Central memory CD8-positive, alpha-beta T cell (primary cell): ENCODE data around the gene TGM4.
A peak's percentile ranks its signal among the peaks of the same experiment; 100 is the strongest.

Source experiments
- ATAC-seq: fragments of 150-1000 bp; cut with Tn5 transposase; replicated peaks from 2 replicates; pipeline ENCODE4 v1.10.0; 2022; ENCODE audit warnings: mild to moderate bottlenecking, moderate FRiP score, moderate number of reproducible peaks; ENCODE audit not compliant: poor library complexity, severe bottlenecking; ENCODE audit errors: extremely low read depth
- DNase-seq, 2 donors: peaks; one replicate each; pipeline ENCODE4 v3.0.0; 2021; ENCODE audit warnings: low spot score in 2 of 2
- H3K27ac Mint-ChIP-seq: one replicate; pipeline ENCODE4 v1.8.0; 2022; ENCODE audit warnings: low read depth, mild to moderate bottlenecking, moderate library complexity, mixed read lengths
- H3K27me3 Mint-ChIP-seq: one replicate; pipeline ENCODE4 v1.8.0; 2022; ENCODE audit warnings: mixed read lengths
- H3K36me3 Mint-ChIP-seq: one replicate; pipeline ENCODE4 v1.8.0; 2022; ENCODE audit warnings: mild to moderate bottlenecking, moderate library complexity, mixed read lengths; ENCODE audit not compliant: insufficient read depth
- H3K4me1 Mint-ChIP-seq: one replicate; pipeline ENCODE4 v1.8.0; 2022; ENCODE audit warnings: mixed read lengths
- H3K4me3 Mint-ChIP-seq: one replicate; pipeline ENCODE4 v1.8.0; 2022; ENCODE audit warnings: mild to moderate bottlenecking, moderate library complexity, mixed read lengths
- H3K9me3 Mint-ChIP-seq: one replicate; pipeline ENCODE4 v1.8.0; 2022; ENCODE audit warnings: mixed read lengths

TGM4 gene

DNA sequence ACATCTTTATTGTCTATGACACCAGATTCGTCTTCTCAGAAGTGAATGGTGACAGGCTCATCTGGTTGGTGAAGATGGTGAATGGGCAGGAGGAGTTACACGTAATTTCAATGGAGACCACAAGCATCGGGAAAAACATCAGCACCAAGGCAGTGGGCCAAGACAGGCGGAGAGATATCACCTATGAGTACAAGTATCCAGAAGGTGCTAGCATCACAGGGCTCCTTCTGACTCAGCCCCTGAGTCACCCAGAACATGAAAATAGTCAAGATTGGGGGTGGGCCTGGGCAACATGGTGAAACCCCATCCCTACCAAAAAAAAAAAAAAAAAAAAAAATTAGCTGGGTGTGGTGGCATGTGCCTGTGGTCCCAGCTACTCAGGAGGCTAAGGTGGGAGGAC lies 32.6 kb downstream of the TGM4 start:
- ATAC-seq (no peak), DNase-seq (no peak)
- Mint-ChIP-seq H3K4me3 (no peak overlapping the region), H3K9me3 (no peaks in the 10 kb centered on the region), H3K36me3 (no peaks in the 10 kb centered on the region), H3K27me3 (peaks cover 58% of the 10 kb centered on the region), H3K4me1 (no peaks in the 10 kb centered on the region), H3K27ac (no peak overlapping the region)

- DNase-seq (no peak), ATAC-seq (no peak)
- Mint-ChIP-seq H3K27me3 (peaks cover 53% of the 10 kb centered on the region), H3K27ac (no peak overlapping the region), H3K4me1 (no peaks in the 10 kb centered on the region), H3K36me3 (no peaks in the 10 kb centered on the region), H3K9me3 (no peaks in the 10 kb centered on the region), H3K4me3 (no peak overlapping the region)
Observed at GRCh38 chr3:44907612-44908011, 33.2 kb downstream of the TGM4 start.

GRCh38 chr3:44909063-44909462 lies 34.7 kb downstream of the TGM4 start:
- H3K27me3 Mint-ChIP-seq = peaks cover 47% of the 10 kb centered on the region
- H3K4me3 Mint-ChIP-seq = no peak overlapping the region

DNA sequence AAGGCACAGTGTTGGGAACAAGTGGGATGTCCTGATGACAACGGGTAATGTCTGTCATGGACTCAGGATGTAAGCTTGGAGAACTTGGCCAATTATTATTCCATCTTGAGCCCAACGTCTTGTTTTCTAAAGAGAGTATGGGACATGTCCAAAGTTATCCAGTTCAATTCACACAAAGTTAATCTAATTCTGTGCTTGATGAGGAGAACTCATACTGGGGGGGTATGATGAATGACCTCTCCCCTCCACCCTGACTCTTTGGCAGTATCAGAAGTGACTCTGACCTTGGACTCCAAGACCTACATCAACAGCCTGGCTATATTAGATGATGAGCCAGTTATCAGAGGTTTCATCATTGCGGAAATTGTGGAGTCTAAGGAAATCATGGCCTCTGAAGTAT lies 36.3 kb downstream of the TGM4 start:
- Mint-ChIP-seq H3K4me1 (no peaks in the 10 kb centered on the region), H3K4me3 (no peak overlapping the region), H3K27ac (no peak overlapping the region), H3K36me3 (peaks cover 3% of the 10 kb centered on the region), H3K27me3 (peaks cover 41% of the 10 kb centered on the region), H3K9me3 (no peaks in the 10 kb centered on the region)
- no peak for DNase-seq
- no peak for ATAC-seq

More at GRCh38 chr3:44909063-44909462, 34.7 kb downstream of the TGM4 start:
- Mint-ChIP-seq H3K27ac (no peak overlapping the region), H3K36me3 (peaks cover under 1% of the 10 kb centered on the region), H3K9me3 (no peaks in the 10 kb centered on the region), H3K4me1 (no peaks in the 10 kb centered on the region)
- DNase-seq (no peak), ATAC-seq (no peak)

DNA sequence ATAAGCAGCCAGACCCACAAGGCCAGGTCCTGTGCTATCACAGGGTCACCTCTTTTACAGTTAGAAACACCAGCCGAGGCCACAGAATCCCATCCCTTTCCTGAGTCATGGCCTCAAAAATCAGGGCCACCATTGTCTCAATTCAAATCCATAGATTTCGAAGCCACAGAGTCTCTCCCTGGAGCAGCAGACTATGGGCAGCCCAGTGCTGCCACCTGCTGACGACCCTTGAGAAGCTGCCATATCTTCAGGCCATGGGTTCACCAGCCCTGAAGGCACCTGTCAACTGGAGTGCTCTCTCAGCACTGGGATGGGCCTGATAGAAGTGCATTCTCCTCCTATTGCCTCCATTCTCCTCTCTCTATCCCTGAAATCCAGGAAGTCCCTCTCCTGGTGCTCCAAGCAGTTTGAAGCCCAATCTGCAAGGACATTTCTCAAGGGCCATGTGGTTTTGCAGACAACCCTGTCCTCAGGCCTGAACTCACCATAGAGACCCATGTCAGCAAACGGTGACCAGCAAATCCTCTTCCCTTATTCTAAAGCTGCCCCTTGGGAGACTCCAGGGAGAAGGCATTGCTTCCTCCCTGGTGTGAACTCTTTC lies 39.6 kb downstream of the TGM4 start:
- no peaks in the 10 kb centered on the region for H3K4me1 Mint-ChIP-seq
- no peak overlapping the region for H3K4me3 Mint-ChIP-seq
- peaks cover 13% of the 10 kb centered on the region for H3K27me3 Mint-ChIP-seq
- H3K9me3 Mint-ChIP-seq = no peaks in the 10 kb centered on the region
- peaks cover 3% of the 10 kb centered on the region for H3K36me3 Mint-ChIP-seq
- DNase-seq (peak; percentile 31 to 47), ATAC-seq (peak; percentile 49)
- no peak overlapping the region for H3K27ac Mint-ChIP-seq

GRCh38 chr3:44914936-44915335 lies 40.5 kb downstream of the TGM4 start:
- Mint-ChIP-seq H3K36me3 (peaks cover 3% of the 10 kb centered on the region), H3K9me3 (no peaks in the 10 kb centered on the region), H3K4me1 (no peaks in the 10 kb centered on the region), H3K4me3 (no peak overlapping the region), H3K27me3 (peaks cover 6% of the 10 kb centered on the region), H3K27ac (no peak overlapping the region)
- ATAC-seq (no peak), DNase-seq (no peak)

- H3K36me3 Mint-ChIP-seq = peaks cover 5% of the 10 kb centered on the region
- no peaks in the 10 kb centered on the region for H3K4me1 Mint-ChIP-seq
- no peak overlapping the region for H3K27ac Mint-ChIP-seq
- no peak overlapping the region for H3K4me3 Mint-ChIP-seq
- no peak for DNase-seq
- H3K9me3 Mint-ChIP-seq = no peaks in the 10 kb centered on the region
- H3K27me3 Mint-ChIP-seq = no peaks in the 10 kb centered on the region
- ATAC-seq = no peak
Observed at GRCh38 chr3:44915702-44916438, 41.5 kb downstream of the TGM4 start.

GRCh38 chr3:44918087-44918486 lies 43.7 kb downstream of the TGM4 start:
- peaks cover 10% of the 10 kb centered on the region for H3K36me3 Mint-ChIP-seq
- ATAC-seq (no peak), DNase-seq (no peak)
- H3K4me1 Mint-ChIP-seq = no peaks in the 10 kb centered on the region
- H3K27ac Mint-ChIP-seq = no peak overlapping the region
- no peaks in the 10 kb centered on the region for H3K27me3 Mint-ChIP-seq
- H3K4me3 Mint-ChIP-seq = no peak overlapping the region
- no peaks in the 10 kb centered on the region for H3K9me3 Mint-ChIP-seq

DNA sequence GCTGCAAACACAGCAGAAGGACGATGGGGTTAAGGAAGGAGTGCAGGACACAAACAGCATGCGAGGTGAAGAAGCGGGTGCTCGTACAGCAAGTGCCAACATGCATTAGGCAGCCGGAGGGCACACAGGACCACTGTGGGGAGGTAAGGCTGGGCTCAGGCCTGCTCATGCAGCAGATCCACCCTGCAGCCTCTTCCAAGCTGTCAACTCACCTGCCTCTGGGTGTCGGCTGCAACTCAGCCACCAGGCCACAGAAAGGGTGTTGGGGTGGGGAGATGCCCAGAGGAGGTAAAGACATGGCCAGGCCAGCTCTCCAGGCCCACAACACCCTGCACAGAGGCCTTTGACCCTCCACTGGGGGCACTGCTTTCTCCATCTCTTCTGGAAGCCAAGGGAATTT lies 44.2 kb downstream of the TGM4 start:
- Mint-ChIP-seq H3K9me3 (no peaks in the 10 kb centered on the region), H3K27me3 (no peaks in the 10 kb centered on the region), H3K4me1 (no peaks in the 10 kb centered on the region), H3K36me3 (peaks cover 10% of the 10 kb centered on the region), H3K27ac (no peak overlapping the region), H3K4me3 (no peak overlapping the region)
- no peak for DNase-seq
- no peak for ATAC-seq

DNA sequence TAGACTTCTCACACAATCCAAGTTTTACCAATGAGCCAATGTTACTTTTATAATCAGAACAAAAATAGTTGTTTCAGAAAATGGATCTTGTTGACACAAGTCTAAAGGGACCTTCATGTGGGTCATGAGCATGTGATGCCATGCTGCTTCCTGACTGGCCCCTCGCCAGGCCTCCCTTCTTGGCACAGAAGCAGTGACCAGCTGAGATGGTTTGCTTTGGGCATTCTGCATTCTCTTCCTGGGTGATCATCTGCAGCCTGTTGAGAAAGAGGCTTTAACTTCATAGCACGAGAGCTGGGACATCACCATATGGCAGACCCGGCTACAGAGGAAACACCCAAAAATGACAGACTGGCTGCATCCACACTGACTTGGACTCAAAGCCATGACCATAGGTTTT lies 45.7 kb downstream of the TGM4 start:
- Mint-ChIP-seq H3K4me1 (no peaks in the 10 kb centered on the region), H3K4me3 (no peak overlapping the region), H3K27me3 (no peaks in the 10 kb centered on the region), H3K9me3 (no peaks in the 10 kb centered on the region), H3K36me3 (peaks cover 13% of the 10 kb centered on the region), H3K27ac (no peak overlapping the region)
- DNase-seq (no peak), ATAC-seq (no peak)

GRCh38 chr3:44923632-44924456 lies 49.4 kb downstream of the TGM4 start:
- Mint-ChIP-seq H3K27ac (no peak overlapping the region), H3K4me3 (no peak overlapping the region), H3K36me3 (peaks cover 22% of the 10 kb centered on the region), H3K9me3 (no peaks in the 10 kb centered on the region), H3K4me1 (no peaks in the 10 kb centered on the region), H3K27me3 (no peaks in the 10 kb centered on the region)
- DNase-seq = no peak
- ATAC-seq = no peak

DNA sequence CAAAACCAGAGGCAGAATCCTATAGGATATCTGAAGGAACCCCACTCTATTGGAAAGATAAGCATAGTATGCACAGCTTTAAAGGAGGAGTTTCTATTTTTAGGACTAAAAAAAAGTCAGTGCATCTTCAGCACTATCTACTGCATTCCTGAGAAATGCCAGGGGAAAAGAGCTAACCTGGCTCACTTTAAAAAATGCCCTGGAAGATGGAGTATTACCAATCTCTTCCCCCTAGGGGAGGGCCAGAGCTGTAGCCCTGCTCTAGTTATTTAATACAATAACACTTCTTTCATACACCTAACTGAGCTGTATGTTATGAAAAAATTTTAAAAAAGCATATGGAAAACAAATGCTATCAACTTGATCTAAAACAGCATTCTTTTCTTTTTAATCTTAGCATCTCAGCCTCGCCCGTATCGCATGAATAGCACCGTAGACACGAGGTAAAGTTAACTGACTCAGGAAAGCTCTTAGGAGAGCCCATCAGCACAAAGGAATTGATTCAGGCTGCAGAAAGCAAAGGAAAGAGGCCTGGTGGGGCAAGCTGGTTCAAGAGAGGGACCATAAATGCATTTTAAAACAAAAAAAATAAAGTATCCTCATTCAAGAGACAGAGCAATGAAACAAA lies 50.2 kb downstream of the TGM4 start:
- Mint-ChIP-seq H3K9me3 (no peaks in the 10 kb centered on the region), H3K4me3 (no peak overlapping the region), H3K36me3 (peaks cover 22% of the 10 kb centered on the region), H3K27me3 (no peaks in the 10 kb centered on the region), H3K4me1 (no peaks in the 10 kb centered on the region), H3K27ac (no peak overlapping the region)
- DNase-seq = no peak
- ATAC-seq = no peak
